Superior temporal gyrus (tissue), 1 donor: ENCODE data around the gene MAP4.

ENCODE experiments used
- DNase-seq: peaks from one replicate; pipeline ENCODE4 v3.0.0-alpha.2; 2016; ENCODE audit errors: extremely low spot score

Gene MAP4

GRCh38 chr3:47971081-47971480 is 45.1 kb downstream of the MAP4 start:
- DNase-seq: no peak

DNA sequence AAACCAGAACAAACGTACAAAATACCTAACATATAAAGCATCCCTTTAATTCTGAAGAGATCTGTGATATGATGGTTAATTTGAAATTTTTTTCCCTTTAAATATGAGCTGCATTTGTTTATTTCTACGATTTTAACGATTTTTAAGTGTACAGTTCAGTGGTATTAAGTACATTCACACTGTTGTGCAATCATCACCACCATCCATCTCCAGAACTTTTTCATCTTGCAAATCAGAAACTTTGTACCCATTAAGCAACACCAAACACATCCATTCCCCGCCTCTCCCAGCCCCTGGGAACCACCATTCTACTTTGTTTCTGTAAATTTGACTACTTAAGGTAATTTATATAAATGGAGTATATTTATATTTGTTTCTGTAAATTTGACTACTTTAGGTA is 51.5 kb downstream of the MAP4 start:
- no peak for DNase-seq

- no peak for DNase-seq
These were observed 54.2 kb downstream of the MAP4 start for GRCh38 chr3:47961815-47962606.

- DNase-seq: no peak
These were observed 55.2 kb downstream of the MAP4 start for GRCh38 chr3:47961036-47961435.

GRCh38 chr3:47956521-47956920 is 59.7 kb downstream of the MAP4 start:
- DNase-seq: no peak

- DNase-seq: no peak
These were observed 61.6 kb downstream of the MAP4 start for GRCh38 chr3:47954567-47954966.

DNA sequence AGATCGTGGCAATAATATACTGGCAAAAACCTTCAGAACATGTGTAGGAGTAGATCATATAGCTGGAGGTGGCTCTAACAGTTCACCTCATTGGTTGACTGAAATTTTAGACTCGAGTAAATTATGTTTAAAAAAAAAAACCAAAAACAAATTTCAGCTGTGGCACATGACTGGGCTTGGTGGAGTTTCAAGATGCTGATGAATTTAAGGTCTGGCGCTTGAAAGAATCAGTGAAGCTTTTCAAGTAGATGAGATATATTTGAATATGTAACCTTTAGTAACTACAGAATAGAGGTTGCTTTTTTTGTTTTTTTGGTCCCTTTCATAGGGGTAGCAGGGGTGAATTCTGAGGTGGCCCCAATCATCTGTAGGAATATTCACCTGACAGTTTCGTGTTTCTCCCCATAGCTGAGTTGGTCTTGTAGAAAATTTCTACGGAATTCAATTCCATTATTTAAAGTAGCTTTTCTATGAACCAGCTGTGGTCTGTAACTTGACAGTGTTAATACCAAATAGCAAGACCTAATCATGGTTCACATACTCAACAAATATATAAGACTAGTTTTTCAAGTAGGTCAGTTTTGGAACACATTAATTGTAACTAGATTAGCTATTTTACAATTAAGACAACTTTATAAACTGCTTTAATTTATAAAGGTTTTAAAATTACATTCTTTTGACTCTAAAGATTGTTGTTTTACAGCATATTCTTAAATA is 65.6 kb downstream of the MAP4 start:
- DNase-seq: no peak

GRCh38 chr3:47949979-47950378 is 66.2 kb downstream of the MAP4 start:
- no peak for DNase-seq

- no peak for DNase-seq
These were observed 76.0 kb downstream of the MAP4 start for GRCh38 chr3:47940232-47940631.

DNA sequence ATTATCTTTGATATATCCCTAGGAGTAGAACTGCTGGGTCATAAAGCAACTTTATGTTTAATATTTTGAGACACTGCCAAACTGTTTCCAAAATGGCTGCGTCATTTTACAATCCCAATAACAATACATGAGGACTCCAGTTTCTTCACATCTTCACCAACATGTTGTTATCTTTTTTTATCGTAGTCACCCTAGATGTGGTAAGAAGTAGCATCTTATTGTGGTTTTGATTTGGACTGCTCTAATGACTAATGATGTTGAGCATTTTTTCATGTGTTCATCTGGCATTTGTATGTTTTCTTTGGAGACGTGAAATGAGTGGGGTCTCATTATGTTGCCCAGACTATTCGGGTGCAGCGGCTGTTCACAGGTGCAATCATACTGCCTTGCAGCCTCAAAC is 83.8 kb downstream of the MAP4 start:
- no peak for DNase-seq

DNA sequence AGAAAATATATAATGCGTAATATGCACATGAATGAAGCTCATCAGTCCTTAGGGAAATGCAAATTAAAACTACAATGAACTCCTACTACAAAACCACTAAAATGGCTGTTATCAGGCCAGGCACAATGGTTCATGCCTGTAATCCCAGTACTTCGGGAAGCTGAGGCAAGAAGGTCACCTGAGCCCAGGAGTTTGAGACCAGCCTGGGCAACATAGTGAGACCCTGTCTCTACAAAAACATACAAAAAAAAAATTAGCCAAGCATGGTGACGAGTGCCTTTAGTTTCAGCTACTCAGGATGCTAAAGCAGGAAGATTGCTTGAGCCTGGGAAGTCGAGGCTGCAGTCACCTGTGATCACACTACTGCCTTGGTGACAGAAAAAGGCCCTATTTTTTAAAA is 85.2 kb downstream of the MAP4 start:
- DNase-seq: no peak

DNA sequence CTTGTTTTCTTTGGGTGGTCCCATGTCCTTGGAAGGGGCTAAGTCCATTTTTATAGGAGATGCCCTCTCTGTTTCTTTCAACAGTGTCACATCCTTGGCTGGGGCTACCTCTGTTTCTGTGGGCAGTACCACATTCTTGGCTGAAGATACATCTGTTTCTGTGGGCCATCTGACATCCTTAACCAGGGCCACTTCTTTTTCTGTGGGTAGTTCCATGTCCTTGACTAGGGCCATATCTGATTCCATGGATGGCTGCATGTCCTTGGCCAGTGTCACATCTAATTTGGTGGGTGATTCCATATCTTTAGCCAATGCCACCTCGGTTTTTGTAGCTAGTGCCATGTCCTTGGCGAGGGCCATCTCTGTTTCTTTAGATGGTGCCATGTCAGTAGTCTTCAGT is 99.5 kb downstream of the MAP4 start:
- no peak for DNase-seq

GRCh38 chr3:47916201-47916600 is 100.0 kb downstream of the MAP4 start:
- no peak for DNase-seq

DNA sequence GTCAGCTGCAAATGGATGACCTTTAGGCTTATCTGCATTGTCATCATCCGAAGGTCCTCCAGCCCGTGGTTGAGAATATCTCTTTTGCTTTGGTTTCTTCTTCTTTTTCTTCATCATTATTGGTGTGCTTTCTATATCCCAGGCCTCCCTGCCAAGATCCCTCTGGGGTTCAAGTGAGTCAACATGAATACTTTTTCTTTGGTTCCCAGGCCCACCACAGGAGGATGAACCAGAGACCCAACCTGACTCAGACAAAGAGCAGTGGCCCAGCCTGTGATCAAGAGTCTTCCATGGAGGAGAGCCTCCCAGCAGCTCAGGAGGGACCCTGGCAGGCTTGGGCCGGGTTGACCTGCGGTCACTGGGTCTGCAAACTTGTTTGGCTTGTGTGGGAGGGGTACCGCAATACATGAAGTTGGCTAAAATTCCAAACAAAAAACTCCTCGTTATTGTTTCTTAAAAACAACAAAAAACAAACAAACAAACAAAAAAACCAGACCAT is 104.2 kb downstream of the MAP4 start:
- no peak for DNase-seq

- DNase-seq: peak; percentile 42
These were observed 105.3 kb downstream of the MAP4 start for GRCh38 chr3:47910777-47911440.

- no peak for DNase-seq
These were observed 106.0 kb downstream of the MAP4 start for GRCh38 chr3:47910233-47910632.

GRCh38 chr3:47909607-47910006 is 106.6 kb downstream of the MAP4 start:
- no peak for DNase-seq

GRCh38 chr3:47908744-47909143 is 107.5 kb downstream of the MAP4 start:
- no peak for DNase-seq

GRCh38 chr3:47907784-47908183 is 108.4 kb downstream of the MAP4 start:
- no peak for DNase-seq

DNA sequence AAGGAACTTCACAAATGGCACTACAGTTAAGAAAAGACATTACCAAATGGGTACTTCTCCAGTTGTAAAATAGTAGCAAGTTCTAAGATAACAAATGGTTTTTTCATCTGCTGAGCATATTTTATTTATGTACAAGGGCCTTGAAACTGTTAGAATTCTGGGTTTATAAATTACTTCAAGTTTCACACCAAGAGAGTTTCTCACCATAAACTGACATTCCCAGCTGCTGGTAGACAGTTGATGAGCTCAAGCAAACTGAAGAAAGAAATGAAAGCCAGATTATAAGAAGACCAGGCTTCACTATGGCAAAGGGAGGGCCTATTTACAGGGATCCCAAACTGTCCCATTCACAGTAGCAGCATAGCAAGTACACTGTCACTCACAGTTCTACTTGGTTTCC is 113.5 kb downstream of the MAP4 start:
- peak; percentile 24 for DNase-seq

DNA sequence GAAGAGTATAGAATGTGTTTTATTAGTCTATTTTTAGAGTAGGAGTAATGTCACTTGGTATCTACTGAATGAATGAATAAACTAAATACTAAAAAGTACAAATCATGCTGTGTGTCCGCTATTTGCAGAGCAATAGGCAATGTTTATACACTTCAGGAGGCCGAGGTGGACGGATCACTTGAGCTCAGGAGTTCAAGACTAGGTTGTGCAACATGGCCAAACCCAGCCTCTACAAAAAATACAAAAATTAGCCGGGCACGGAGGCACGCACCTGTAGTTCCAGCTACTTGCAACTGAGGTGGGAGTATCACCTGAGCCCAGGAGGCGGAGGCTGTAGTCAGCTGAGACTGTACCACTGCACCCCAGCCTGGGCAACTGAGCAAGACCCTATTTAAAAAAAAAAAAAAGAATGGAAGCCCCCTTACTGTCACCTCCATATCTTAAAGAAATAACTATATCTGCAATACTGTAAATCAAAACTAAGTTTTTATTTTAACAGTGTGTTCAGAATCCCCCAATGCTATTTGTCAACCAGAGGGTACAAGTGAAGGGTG is 114.9 kb downstream of the MAP4 start:
- DNase-seq: no peak

- DNase-seq: no peak
These were observed 116.6 kb downstream of the MAP4 start for GRCh38 chr3:47899495-47900108.
